Activated CD4-positive, CD25-positive, alpha-beta regulatory T cell treated with anti-CD3 and anti-CD28 coated beads, Interleukin-2, amount 50 U/mL, for 16 hours (primary cell): Measurements from ENCODE around the gene SNAP29.
"Not testable (repeated sequence)": the region's sequence is repeated elsewhere in the genome, so short reads cannot be mapped to it uniquely, and the experiment has no call there.

Experiments
- DNase-seq: peaks from one replicate; pipeline ENCODE4 v3.0.0-alpha.2; 2020; ENCODE audit warnings: low read depth, low spot score

SNAP29 gene

GRCh38 chr22:20858615-20859416 lies at the start of gene SNAP29, which contains the start of gene PI4KA:
TSS of gene SNAP29 (plus strand) at chr22:20859007. CDS start at chr22:20859111, 104 bp downstream.
TSS of gene PI4KA (minus strand) at chr22:20858811. CDS start at chr22:20858725, 86 bp downstream.
- DNase-seq: peak; percentile 96

GRCh38 chr22:20809538-20810185 lies 49.1 kb upstream of the SNAP29 start:
- DNase-seq: no peak

GRCh38 chr22:20810645-20811044 lies 48.2 kb upstream of the SNAP29 start:
- no peak for DNase-seq

GRCh38 chr22:20811171-20811570 lies 47.6 kb upstream of the SNAP29 start:
- no peak for DNase-seq

- no peak for DNase-seq
Measured at GRCh38 chr22:20811971-20812660, 46.7 kb upstream of the SNAP29 start.

GRCh38 chr22:20813056-20813455 lies 45.8 kb upstream of the SNAP29 start:
- DNase-seq: no peak

GRCh38 chr22:20814221-20814808 lies 44.5 kb upstream of the SNAP29 start:
- DNase-seq: no peak

- no peak for DNase-seq
Measured at GRCh38 chr22:20815477-20816050, 43.2 kb upstream of the SNAP29 start.

GRCh38 chr22:20816559-20816958 lies 42.2 kb upstream of the SNAP29 start:
- no peak for DNase-seq

GRCh38 chr22:20818471-20818870 lies 40.3 kb upstream of the SNAP29 start:
- no peak for DNase-seq

- no peak for DNase-seq
Measured at GRCh38 chr22:20819471-20819870, 39.3 kb upstream of the SNAP29 start.

- not testable (repeated sequence) for DNase-seq
Measured at GRCh38 chr22:20821717-20822239, 37.0 kb upstream of the SNAP29 start.

- DNase-seq: no peak
Measured at GRCh38 chr22:20822240-20822639, 36.6 kb upstream of the SNAP29 start.

GRCh38 chr22:20823264-20823663 lies 35.5 kb upstream of the SNAP29 start:
- DNase-seq: no peak

GRCh38 chr22:20825216-20825615 lies 33.6 kb upstream of the SNAP29 start:
- DNase-seq: not testable (repeated sequence)

GRCh38 chr22:20825624-20826023 lies 33.2 kb upstream of the SNAP29 start:
- DNase-seq: no peak

- not testable (repeated sequence) for DNase-seq
Measured at GRCh38 chr22:20826373-20827152, 32.2 kb upstream of the SNAP29 start.

- DNase-seq: no peak
Measured at GRCh38 chr22:20829491-20830134, 29.2 kb upstream of the SNAP29 start.

GRCh38 chr22:20833225-20833665 lies 25.6 kb upstream of the SNAP29 start:
- no peak for DNase-seq

GRCh38 chr22:20834206-20834605 lies 24.6 kb upstream of the SNAP29 start:
- no peak for DNase-seq
